HG02884 (cell line): ENCODE results near the gene HSF4.

Experiments
- ATAC-seq: cut with Tn5 transposase; IDR thresholded peaks from one replicate; pipeline ENCODE4 v1.9.1; 2021; ENCODE audit warnings: mild to moderate bottlenecking, moderate library complexity; ENCODE audit not compliant: unreplicated experiment

Gene HSF4

GRCh38 chr16:67165121-67166078, 855 bp downstream of the HSF4 start:
- ATAC-seq: no peak

- no peak for ATAC-seq
These were observed 1.6 kb downstream of the HSF4 start for GRCh38 chr16:67166110-67166547.

- no peak for ATAC-seq
These were observed 2.1 kb downstream of the HSF4 start for GRCh38 chr16:67166598-67167168.

GRCh38 chr16:67167588-67167987, 3.0 kb downstream of the HSF4 start:
- no peak for ATAC-seq

GRCh38 chr16:67169011-67169451, 4.5 kb downstream of the HSF4 start:
- ATAC-seq: no peak

DNA sequence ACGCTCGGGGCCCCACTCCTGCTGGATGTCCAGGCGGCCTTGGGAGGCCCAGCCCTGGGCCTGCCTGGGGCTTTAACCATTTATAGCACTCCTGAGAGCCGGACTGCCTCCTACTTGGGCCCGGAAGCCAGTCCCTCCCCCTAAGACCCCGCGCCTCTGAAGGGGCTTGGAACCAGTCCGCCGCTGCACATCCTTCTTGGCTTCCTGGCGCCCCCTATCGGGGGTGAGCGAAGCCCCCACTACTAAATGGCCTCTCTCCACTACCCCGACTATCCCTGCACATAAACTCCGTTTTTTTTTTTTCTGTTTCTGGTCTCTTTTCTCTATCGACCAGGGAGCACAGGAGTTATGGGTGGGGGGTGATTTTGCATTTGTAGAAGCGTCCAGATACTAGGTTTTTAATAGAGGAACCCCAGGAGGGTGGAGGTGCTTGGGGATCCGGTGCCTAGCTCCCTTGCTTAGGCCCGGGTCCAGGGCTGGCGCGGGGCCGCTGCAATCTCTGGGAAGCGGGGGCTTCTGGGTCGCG, 5.2 kb downstream of the HSF4 start:
- ATAC-seq: peak; percentile 16

GRCh38 chr16:67170168-67170948, 5.8 kb downstream of the HSF4 start, which contains the start of gene NOL3:
TSS of gene NOL3 (plus strand) at chr16:67170538.
- peak; percentile 40 for ATAC-seq

DNA sequence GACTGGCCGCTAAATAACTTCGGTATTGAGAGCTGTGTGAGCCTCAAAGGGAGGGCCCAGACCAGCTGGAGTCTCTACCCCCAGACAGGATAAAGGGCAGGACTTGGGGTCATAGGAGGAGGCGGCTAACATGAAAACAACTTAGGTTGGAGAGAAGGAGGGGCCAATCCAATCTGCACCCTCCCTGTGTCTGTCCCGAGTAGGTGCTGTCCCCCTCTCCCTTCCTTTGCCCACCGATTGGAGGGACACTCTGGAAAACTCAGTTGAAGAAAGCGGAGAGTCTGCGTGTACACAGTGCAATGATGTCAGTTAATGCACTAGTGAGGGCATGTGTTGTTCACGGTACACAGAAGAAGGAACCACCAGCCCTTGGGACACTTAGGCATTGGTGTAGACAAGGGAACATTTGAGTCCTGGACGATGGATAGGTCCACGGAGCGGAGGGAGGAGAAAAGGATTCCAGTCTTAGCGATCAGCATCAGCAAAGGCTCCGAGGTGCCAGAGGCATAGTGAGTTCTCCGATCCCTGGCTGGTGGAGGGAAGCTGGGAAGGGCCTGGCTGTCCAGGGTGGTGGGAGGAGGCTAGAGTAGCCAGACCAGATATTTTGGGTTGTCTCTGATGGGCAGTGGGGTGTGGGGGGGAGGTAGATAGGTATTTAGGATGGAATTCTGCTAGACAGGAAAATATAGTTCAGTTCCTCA, 6.6 kb downstream of the HSF4 start:
- ATAC-seq: no peak

DNA sequence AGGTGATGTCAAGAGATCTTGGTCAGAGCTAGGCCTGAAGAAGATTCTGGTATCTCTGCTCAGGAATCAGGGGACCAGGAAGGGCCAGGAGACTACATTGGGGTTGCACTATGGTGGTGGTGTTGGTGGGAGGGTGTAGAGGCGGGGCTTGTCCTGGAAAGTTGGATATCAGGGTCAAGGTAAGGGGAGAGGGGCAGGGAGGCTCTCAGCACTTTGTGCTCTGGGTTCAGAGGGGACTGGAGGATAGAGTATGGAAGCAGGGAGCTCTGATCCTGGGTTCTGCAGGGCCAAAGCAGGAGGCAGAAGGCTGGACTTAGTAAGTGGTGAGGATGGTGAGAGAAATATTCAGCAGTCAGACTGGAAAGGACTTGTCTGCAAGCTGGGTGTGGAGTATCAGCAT, 8.8 kb downstream of the HSF4 start:
- ATAC-seq: no peak

GRCh38 chr16:67173808-67174705, 9.5 kb downstream of the HSF4 start:
- ATAC-seq: no peak

GRCh38 chr16:67174706-67175231, 10.2 kb downstream of the HSF4 start:
- no peak for ATAC-seq

DNA sequence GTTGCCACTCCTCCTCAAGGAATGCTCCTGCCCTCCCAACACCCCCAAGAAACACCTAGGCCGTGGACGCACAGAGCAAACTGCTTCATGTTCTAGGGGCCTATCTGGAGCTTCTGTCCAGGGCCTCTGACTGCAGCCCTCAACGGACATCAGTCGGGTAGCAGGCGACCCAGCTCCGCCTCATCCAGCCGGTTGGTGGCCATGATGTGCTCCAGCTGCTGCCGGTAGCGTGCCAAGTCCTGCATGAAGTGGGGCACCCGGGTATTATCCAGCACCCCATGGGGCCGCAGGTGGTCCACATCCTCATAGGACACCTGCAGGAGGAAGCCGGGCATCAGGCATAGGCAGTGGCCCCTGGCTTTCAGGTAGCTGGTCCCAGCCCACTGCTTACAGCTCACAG, 12.1 kb downstream of the HSF4 start:
- no peak for ATAC-seq

- ATAC-seq: no peak
These were observed 13.5 kb downstream of the HSF4 start for GRCh38 chr16:67177743-67178699.

GRCh38 chr16:67179421-67180080, 15.0 kb downstream of the HSF4 start:
- ATAC-seq: no peak

DNA sequence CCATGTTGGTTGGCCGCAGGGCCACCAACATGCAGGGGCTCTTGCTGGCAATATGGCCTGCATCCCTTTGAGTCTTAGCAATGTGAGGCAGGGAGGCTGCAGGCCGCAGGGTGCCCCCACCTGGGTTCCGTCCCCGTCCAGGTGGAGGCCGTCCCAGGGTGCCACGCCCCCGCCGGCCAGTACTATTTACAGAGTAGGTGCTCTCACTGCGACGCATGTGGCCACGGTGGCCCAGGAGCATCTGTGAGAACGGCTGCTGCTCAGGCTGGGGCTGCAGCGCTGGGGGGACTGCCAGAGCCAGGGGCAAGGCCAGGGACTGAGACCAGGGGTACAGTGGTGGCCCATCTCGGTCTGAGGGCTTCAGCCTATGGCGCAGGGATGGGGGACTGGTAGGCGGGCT, 15.6 kb downstream of the HSF4 start:
- no peak for ATAC-seq

- ATAC-seq: no peak
These were observed 16.8 kb downstream of the HSF4 start for GRCh38 chr16:67181346-67181745.

DNA sequence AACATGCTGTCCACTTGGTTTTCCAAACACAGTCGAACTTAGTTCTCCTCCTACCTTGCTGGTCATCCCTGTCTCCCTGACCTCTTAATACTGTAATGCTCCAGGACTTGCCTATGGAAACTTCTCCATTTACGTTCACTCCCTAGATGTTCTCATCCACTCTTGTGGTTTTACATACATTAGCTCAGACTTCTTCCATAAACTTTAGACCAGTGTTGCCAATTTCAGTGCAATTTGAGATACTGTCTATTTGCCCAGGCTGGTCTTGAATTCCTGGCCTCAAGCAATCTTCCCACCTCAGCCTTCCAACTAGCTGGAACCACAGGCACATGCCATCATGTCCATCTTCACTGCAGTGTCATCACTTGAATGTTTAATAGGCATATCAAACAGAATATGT, 17.7 kb downstream of the HSF4 start:
- ATAC-seq: no peak

DNA sequence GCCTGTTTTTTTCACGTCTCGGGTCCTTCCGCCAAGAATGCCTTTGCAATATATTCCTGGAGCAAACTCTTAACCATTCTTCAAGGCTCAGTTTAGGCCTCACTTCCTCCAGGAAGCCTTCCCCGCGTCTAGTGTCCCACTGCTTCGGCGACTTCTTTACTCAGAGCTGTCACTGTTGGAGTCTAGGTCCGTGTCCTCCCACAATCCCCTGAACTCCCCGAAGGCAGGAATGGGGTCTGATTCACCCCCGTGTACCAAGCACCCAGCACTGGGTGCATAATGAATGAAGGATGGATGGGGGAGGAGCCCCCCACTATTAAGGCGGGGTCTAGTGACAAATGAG, 18.7 kb downstream of the HSF4 start:
- no peak for ATAC-seq
